Astrocyte of the cerebellum (primary cell): ENCODE data around the gene PSMB5.

Source experiments
- DNase-seq: peaks from one replicate; pipeline ENCODE4 v3.0.0-alpha.2; 2011; ENCODE audit warnings: low read depth
- H3K4me3 ChIP-seq: 2 replicates; pipeline ENCODE4 v1.5.1; 2011; ENCODE audit warnings: mild to moderate bottlenecking, low read depth, low read length, moderate library complexity
- CTCF ChIP-seq: IDR thresholded peaks from 2 replicates; pipeline ENCODE4 v1.5.1; 2012; ENCODE audit warnings: low read length, low read depth, moderate library complexity, mild to moderate bottlenecking; ENCODE audit errors: missing control alignments
- in situ Hi-C: cut with HindIII; loops from 2 replicates; pipeline ENCODE4 v1.10.0; 2017; ENCODE audit warnings: low sequenced_read_pairs

The PSMB5 gene

DNA sequence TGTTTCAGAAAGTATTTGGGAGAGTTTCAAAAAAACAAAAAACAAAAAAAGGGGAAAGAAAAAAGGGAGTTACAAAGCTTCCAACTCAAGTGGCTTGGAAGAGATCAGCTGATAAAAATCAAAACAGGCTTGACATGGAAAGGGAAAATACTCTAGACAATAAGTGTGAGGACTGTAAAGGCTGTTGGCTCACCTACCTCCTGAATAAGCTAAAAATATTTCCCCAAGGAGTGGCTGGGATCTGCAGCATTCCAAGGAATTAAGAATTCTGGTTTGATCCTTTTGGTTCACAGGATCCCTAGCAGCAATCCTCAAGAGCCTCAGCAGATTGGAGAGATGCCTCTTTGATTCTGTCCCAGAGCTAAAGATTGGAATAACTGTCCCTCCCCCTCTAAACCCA, 41.2 kb downstream of the PSMB5 start:
- in situ Hi-C loops, result loop anchor here (10.0 kb wide), 1 partner anchor 51 kb away; the partner anchor contains the start of gene PSMB11
- no peak overlapping the region for H3K4me3 ChIP-seq
- no peak for TF ChIP-seq CTCF

GRCh38 chr14:22991852-22992251, 42.8 kb downstream of the PSMB5 start:
- TF ChIP-seq CTCF, result no peak
- DNase-seq, result no peak
- in situ Hi-C loops, result loop anchor here (10.0 kb wide), 1 partner anchor 53 kb away; the partner anchor contains the start of gene PSMB11
- no peak overlapping the region for H3K4me3 ChIP-seq

More for the DNA sequence above, 41.2 kb downstream of the PSMB5 start:
- DNase-seq, result no peak

- H3K4me3 ChIP-seq, result no peak overlapping the region
- in situ Hi-C loops, result no loop called here
- TF ChIP-seq CTCF, result no peak
- DNase-seq, result no peak
Measured at GRCh38 chr14:22987291-22987690, 47.4 kb downstream of the PSMB5 start.

- peak; percentile 86 for TF ChIP-seq CTCF
- in situ Hi-C loops, result no loop called here
- peak; percentile 87 for DNase-seq
- H3K4me3 ChIP-seq, result no peak overlapping the region
Measured at GRCh38 chr14:22986508-22987054, 48.1 kb downstream of the PSMB5 start.

DNA sequence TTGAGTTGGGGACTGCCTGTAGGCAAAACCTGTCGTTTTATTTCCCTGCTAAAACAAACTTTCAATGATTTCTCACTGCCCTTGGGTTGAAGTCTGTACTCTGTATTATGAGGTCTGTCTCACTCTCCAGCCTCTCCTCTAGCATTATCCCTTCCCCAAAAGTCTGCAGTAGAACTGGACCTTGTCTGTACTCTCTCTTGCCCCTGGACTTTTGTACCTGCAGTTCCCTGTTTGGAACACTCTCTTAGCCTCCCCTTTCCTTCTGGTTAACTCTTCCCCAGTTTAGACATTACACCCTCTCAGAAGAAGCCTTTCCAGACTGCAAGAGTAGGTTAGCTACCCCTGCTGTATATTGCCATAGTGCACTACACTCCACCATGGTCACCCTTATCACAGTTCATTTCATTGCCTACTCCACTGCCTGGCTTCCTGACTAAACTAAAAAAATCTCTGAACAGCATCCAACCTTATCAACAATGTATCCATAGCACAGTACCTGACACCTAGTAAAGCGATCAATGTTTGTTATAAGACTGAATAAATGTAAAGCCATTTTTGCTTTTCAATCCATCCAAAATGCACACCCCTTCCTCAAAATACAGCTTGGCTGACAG, 48.7 kb downstream of the PSMB5 start:
- no peak for DNase-seq
- TF ChIP-seq CTCF, result no peak
- in situ Hi-C loops, result no loop called here
- H3K4me3 ChIP-seq, result no peak overlapping the region

GRCh38 chr14:22984959-22985658, 49.6 kb downstream of the PSMB5 start:
- in situ Hi-C loops, result no loop called here
- no peak for DNase-seq
- H3K4me3 ChIP-seq, result no peak overlapping the region
- no peak for TF ChIP-seq CTCF
